Measurements from ENCODE around the gene C4BPB.

C4BPB gene

DNA sequence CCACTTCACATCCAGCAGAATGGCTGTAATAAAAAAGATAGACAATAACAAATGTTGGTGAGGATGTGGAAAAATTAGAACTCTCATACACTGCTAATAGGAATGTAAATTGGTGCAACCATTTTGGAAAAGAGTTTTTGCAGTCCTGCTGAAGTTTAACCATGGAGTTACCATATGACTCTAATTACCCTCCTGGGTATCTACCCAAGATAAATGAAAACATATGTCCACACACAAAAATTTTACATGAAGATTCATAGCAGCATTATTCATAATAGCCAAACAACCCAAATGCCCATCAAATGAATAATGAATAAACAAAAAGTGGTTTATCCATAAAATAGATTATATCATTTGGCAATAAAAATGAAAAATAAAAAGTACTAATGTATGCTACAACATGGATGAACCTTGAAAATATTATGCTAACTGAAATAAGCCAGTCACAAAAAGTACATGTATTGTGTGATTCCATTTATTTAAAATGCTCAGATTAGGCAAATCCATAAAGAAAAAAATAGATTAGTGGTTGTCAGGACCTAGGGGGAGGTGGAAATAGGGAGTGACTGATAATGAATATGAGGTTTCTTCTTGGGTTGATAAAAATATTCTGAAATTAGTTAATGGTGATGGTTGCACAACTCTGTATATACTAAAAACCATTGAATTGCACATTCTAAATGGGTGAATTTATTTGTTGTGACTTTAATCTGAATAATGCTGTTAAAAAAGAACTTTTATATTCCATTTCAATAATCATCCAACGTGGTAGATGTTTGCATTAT lies 41.8 kb downstream of the C4BPB start:
- no peak overlapping the region for H2BK5ac ChIP-seq (ENCODE audit: low read length)
- no peak overlapping the region for H2BK15ac ChIP-seq (ENCODE audit: low read length)
- no peak overlapping the region for H3K23ac ChIP-seq (ENCODE audit: low read depth, low read length, poor library complexity)
- no peak overlapping the region for H2BK12ac ChIP-seq (ENCODE audit: low read length)
- no peak overlapping the region for H3K27ac ChIP-seq (replicated peaks; ENCODE audit: low read length)
- H3K4me3 ChIP-seq (ENCODE audit: low read length in 2 of 2), result no peak overlapping the region
- no peak overlapping the region for H2AFZ ChIP-seq (ENCODE audit: low read length)
- no peaks in the 10 kb centered on the region for H3K79me1 ChIP-seq (ENCODE audit: low read depth, low read length)
- no peak overlapping the region for H4K8ac ChIP-seq (ENCODE audit: low read depth, low read length)
- H3K4me1 ChIP-seq (ENCODE audit: control insufficient read depth in 2 of 2, insufficient read depth in 1 of 2, low read depth in 1 of 2, low read length in 2 of 2), result no peaks in the 10 kb centered on the region
- H4K91ac ChIP-seq (ENCODE audit: low read depth, low read length, poor library complexity), result no peak overlapping the region
- no peak overlapping the region for H3K4ac ChIP-seq (ENCODE audit: low read length)
- no peak overlapping the region for H3K4me2 ChIP-seq (ENCODE audit: insufficient read depth, low read length, poor library complexity, severe bottlenecking)
- no peak overlapping the region for H2BK120ac ChIP-seq (ENCODE audit: low read depth, low read length)
- H3K18ac ChIP-seq (ENCODE audit: low read length), result no peak overlapping the region
- H3K14ac ChIP-seq (ENCODE audit: low read length), result no peak overlapping the region
- H3K9ac ChIP-seq (ENCODE audit: low read depth, low read length, poor library complexity), result no peak overlapping the region
- no peak overlapping the region for H2AK5ac ChIP-seq (ENCODE audit: low read depth, low read length)
- H3K9me3 ChIP-seq (replicated peaks in 1 of 2; ENCODE audit: control insufficient read depth in 2 of 2, insufficient read depth in 1 of 2, low read depth in 1 of 2, low read length in 2 of 2), result peaks cover 0 to 5% of the 10 kb centered on the region in 2 donors
- H3K36me3 ChIP-seq (replicated peaks in 1 of 2; ENCODE audit: control insufficient read depth in 2 of 2, insufficient read depth in 2 of 2, low read length in 2 of 2), result no peaks in the 10 kb centered on the region
- no peak for DNase-seq (ENCODE audit: low spot score)
- peaks cover 0 to 3% (median 0%) of the 10 kb centered on the region in 3 experiments for H3K27me3 ChIP-seq (ENCODE audit: control insufficient read depth in 3 of 3, insufficient read depth in 3 of 3, low read depth in 1 of 3, low read length in 3 of 3)
- WGBS, 2 donors (ENCODE audit: extremely low coverage in 2 of 2, insufficient read length in 2 of 2, insufficient replicate concordance in 1 of 2), result no CpG with 5 or more reads among the region's 1 CpG

- Histone ChIP-seq H3K36me3 (replicated peaks in 1 of 2; ENCODE audit: control insufficient read depth in 2 of 2, insufficient read depth in 2 of 2, low read length in 2 of 2) (no peaks in the 10 kb centered on the region), H2BK12ac (ENCODE audit: low read length) (no peak overlapping the region), H3K4ac (ENCODE audit: low read length) (no peak overlapping the region), H2AK5ac (ENCODE audit: low read depth, low read length) (no peak overlapping the region), H4K91ac (ENCODE audit: low read depth, low read length, poor library complexity) (no peak overlapping the region), H3K4me3 (ENCODE audit: low read length in 2 of 2) (no peak overlapping the region), H2AFZ (ENCODE audit: low read length) (no peak overlapping the region), H3K9me3 (replicated peaks in 1 of 2; ENCODE audit: control insufficient read depth in 2 of 2, insufficient read depth in 1 of 2, low read depth in 1 of 2, low read length in 2 of 2) (peaks cover 0 to 5% of the 10 kb centered on the region in 2 donors), H2BK120ac (ENCODE audit: low read depth, low read length) (no peak overlapping the region), H4K8ac (ENCODE audit: low read depth, low read length) (no peak overlapping the region), H3K18ac (ENCODE audit: low read length) (no peak overlapping the region), H3K27me3 (ENCODE audit: control insufficient read depth in 3 of 3, insufficient read depth in 3 of 3, low read depth in 1 of 3, low read length in 3 of 3) (peaks cover 0 to 3% (median 0%) of the 10 kb centered on the region in 3 experiments), H3K4me1 (ENCODE audit: control insufficient read depth in 2 of 2, insufficient read depth in 1 of 2, low read depth in 1 of 2, low read length in 2 of 2) (no peaks in the 10 kb centered on the region), H3K23ac (ENCODE audit: low read depth, low read length, poor library complexity) (no peak overlapping the region), H3K79me1 (ENCODE audit: low read depth, low read length) (no peaks in the 10 kb centered on the region), H2BK15ac (ENCODE audit: low read length) (no peak overlapping the region), H3K14ac (ENCODE audit: low read length) (no peak overlapping the region), H3K27ac (replicated peaks; ENCODE audit: low read length) (no peak overlapping the region), H3K9ac (ENCODE audit: low read depth, low read length, poor library complexity) (no peak overlapping the region), H2BK5ac (ENCODE audit: low read length) (no peak overlapping the region), H3K4me2 (ENCODE audit: insufficient read depth, low read length, poor library complexity, severe bottlenecking) (no peak overlapping the region)
- WGBS, 2 donors (ENCODE audit: extremely low coverage in 2 of 2, insufficient read length in 2 of 2, insufficient replicate concordance in 1 of 2), result no CpG with 5 or more reads among the region's 4 CpGs
- no peak for DNase-seq (ENCODE audit: low spot score)
Measured at GRCh38 chr1:207131163-207131562, 42.5 kb downstream of the C4BPB start.

DNA sequence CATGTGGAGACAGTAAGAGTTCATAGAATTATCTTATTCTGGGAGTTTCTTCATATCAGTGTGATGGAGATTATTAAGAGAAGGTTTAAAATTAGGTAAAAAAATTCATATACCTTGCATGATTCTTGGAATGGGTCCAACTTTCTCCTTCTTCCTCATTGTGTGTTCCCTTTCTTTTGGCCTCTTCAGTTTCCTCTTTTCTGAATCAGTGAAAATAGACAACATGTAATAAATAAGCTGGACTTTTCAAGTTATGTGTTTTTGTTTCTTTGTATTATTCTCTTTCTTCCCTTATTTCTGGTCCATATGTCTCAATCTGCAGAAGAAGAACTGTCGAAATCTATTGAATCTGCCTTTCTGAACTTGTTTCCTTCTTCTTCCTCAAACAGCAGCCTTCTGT lies 45.9 kb downstream of the C4BPB start:
- no CpG with 5 or more reads among the region's 1 CpG for whole genome bisulfite sequencing, 2 donors (ENCODE audit: extremely low coverage in 2 of 2, insufficient read length in 2 of 2, insufficient replicate concordance in 1 of 2)

DNA sequence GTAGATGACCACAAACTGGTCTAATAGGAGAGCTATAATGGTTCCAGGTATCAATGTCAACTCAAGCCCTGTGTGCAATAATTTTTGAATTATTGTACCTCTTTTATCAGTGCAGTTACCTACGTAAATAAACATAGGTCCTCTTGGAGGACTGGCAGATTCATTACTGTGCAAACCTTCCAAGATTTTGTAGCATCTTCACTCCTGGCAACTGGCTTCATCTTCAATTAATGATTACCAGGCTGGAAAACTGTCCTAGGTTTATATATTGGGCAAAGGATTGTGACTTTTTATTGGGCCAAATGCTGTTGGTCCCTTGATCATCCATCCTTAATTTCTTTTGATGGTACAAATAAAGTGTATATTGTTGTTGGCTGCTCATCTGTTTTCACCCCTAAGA lies 51.0 kb downstream of the C4BPB start:
- WGBS, 2 donors (ENCODE audit: extremely low coverage in 2 of 2, insufficient read length in 2 of 2, insufficient replicate concordance in 1 of 2), result no CpG with 5 or more reads among the region's 1 CpG
- Histone ChIP-seq H2BK12ac (ENCODE audit: low read length) (no peak overlapping the region), H4K91ac (ENCODE audit: low read depth, low read length, poor library complexity) (no peak overlapping the region), H2BK15ac (ENCODE audit: low read length) (no peak overlapping the region), H3K27me3 (ENCODE audit: control insufficient read depth in 3 of 3, insufficient read depth in 3 of 3, low read depth in 1 of 3, low read length in 3 of 3) (no peaks in the 10 kb centered on the region), H3K79me1 (ENCODE audit: low read depth, low read length) (no peaks in the 10 kb centered on the region), H2BK5ac (ENCODE audit: low read length) (no peak overlapping the region), H3K4me3 (ENCODE audit: low read length in 2 of 2) (no peak overlapping the region), H3K27ac (replicated peaks; ENCODE audit: low read length) (no peak overlapping the region), H2AK5ac (ENCODE audit: low read depth, low read length) (no peak overlapping the region), H2AFZ (ENCODE audit: low read length) (no peak overlapping the region), H4K8ac (ENCODE audit: low read depth, low read length) (no peak overlapping the region), H3K36me3 (replicated peaks in 1 of 2; ENCODE audit: control insufficient read depth in 2 of 2, insufficient read depth in 2 of 2, low read length in 2 of 2) (no peaks in the 10 kb centered on the region), H3K4me1 (ENCODE audit: control insufficient read depth in 2 of 2, insufficient read depth in 1 of 2, low read depth in 1 of 2, low read length in 2 of 2) (no peaks in the 10 kb centered on the region), H3K14ac (ENCODE audit: low read length) (no peak overlapping the region), H3K23ac (ENCODE audit: low read depth, low read length, poor library complexity) (no peak overlapping the region), H2BK120ac (ENCODE audit: low read depth, low read length) (no peak overlapping the region), H3K9ac (ENCODE audit: low read depth, low read length, poor library complexity) (no peak overlapping the region), H3K18ac (ENCODE audit: low read length) (no peak overlapping the region), H3K9me3 (replicated peaks in 1 of 2; ENCODE audit: control insufficient read depth in 2 of 2, insufficient read depth in 1 of 2, low read depth in 1 of 2, low read length in 2 of 2) (no peaks in the 10 kb centered on the region), H3K4ac (ENCODE audit: low read length) (no peak overlapping the region), H3K4me2 (ENCODE audit: insufficient read depth, low read length, poor library complexity, severe bottlenecking) (no peak overlapping the region)
- DNase-seq (ENCODE audit: low spot score), result no peak

More for the DNA sequence above, 45.9 kb downstream of the C4BPB start:
- Histone ChIP-seq H3K23ac (ENCODE audit: low read depth, low read length, poor library complexity) (no peak overlapping the region), H2BK12ac (ENCODE audit: low read length) (no peak overlapping the region), H2AK5ac (ENCODE audit: low read depth, low read length) (no peak overlapping the region), H2AFZ (ENCODE audit: low read length) (no peak overlapping the region), H3K9ac (ENCODE audit: low read depth, low read length, poor library complexity) (no peak overlapping the region), H2BK5ac (ENCODE audit: low read length) (no peak overlapping the region), H3K79me1 (ENCODE audit: low read depth, low read length) (no peaks in the 10 kb centered on the region), H3K4me1 (ENCODE audit: control insufficient read depth in 2 of 2, insufficient read depth in 1 of 2, low read depth in 1 of 2, low read length in 2 of 2) (no peaks in the 10 kb centered on the region), H3K9me3 (replicated peaks in 1 of 2; ENCODE audit: control insufficient read depth in 2 of 2, insufficient read depth in 1 of 2, low read depth in 1 of 2, low read length in 2 of 2) (no peaks in the 10 kb centered on the region), H3K4me3 (ENCODE audit: low read length in 2 of 2) (no peak overlapping the region), H3K27me3 (ENCODE audit: control insufficient read depth in 3 of 3, insufficient read depth in 3 of 3, low read depth in 1 of 3, low read length in 3 of 3) (peaks cover 0 to 3% (median 0%) of the 10 kb centered on the region in 3 experiments), H3K14ac (ENCODE audit: low read length) (no peak overlapping the region), H2BK15ac (ENCODE audit: low read length) (no peak overlapping the region), H3K18ac (ENCODE audit: low read length) (no peak overlapping the region), H3K4ac (ENCODE audit: low read length) (no peak overlapping the region), H3K36me3 (replicated peaks in 1 of 2; ENCODE audit: control insufficient read depth in 2 of 2, insufficient read depth in 2 of 2, low read length in 2 of 2) (no peaks in the 10 kb centered on the region), H3K27ac (replicated peaks; ENCODE audit: low read length) (no peak overlapping the region), H4K91ac (ENCODE audit: low read depth, low read length, poor library complexity) (no peak overlapping the region), H3K4me2 (ENCODE audit: insufficient read depth, low read length, poor library complexity, severe bottlenecking) (no peak overlapping the region), H4K8ac (ENCODE audit: low read depth, low read length) (no peak overlapping the region), H2BK120ac (ENCODE audit: low read depth, low read length) (no peak overlapping the region)
- DNase-seq (ENCODE audit: low spot score), result no peak
